ENCODE data around the gene OR10G7.
"Not testable (repeated sequence)": the region's sequence is repeated elsewhere in the genome, so short reads cannot be mapped to it uniquely, and the experiment has no call there.

Gene OR10G7

GRCh38 chr11:124036666-124037065, 4.5 kb downstream of the OR10G7 start:
- no peak for DNase-seq

- no peak for DNase-seq
Observed at GRCh38 chr11:124026498-124026897, 14.6 kb downstream of the OR10G7 start, which contains the start of gene OR10G8. OR10G8 (plus strand) TSS chr11:124026798; CDS start chr11:124029623, 2,825 bp downstream.

GRCh38 chr11:124015837-124016236, 25.3 kb downstream of the OR10G7 start:
- DNase-seq = not testable (repeated sequence)

GRCh38 chr11:124012697-124013096, 28.4 kb downstream of the OR10G7 start, which contains the start of gene OR10G4:
OR10G4 (plus strand) TSS chr11:124012997; CDS start chr11:124015575, 2,578 bp downstream.
- no peak for DNase-seq

GRCh38 chr11:123995119-123995518, 46.0 kb downstream of the OR10G7 start, which contains the start of gene OR10G6:
OR10G6 (minus strand) TSS chr11:123995161; CDS start chr11:123995161, 0 bp downstream.
- no peak for DNase-seq

Data from suppressor macrophage treated with lipopolysaccharide for 4 hours (primary cell).